Hematopoietic multipotent progenitor cell treated with erythropoietin and hydrocortisone succinate and interleukin-3 and kit ligand, for 6 days (in vitro differentiated cells): ENCODE data around the gene PPRC1.
A peak's percentile ranks its signal among the peaks of the same experiment; 100 is the strongest.

Experiments
- DNase-seq: peaks from one replicate; pipeline ENCODE4 v3.0.0-alpha.2; 2015

Gene PPRC1, protein sequence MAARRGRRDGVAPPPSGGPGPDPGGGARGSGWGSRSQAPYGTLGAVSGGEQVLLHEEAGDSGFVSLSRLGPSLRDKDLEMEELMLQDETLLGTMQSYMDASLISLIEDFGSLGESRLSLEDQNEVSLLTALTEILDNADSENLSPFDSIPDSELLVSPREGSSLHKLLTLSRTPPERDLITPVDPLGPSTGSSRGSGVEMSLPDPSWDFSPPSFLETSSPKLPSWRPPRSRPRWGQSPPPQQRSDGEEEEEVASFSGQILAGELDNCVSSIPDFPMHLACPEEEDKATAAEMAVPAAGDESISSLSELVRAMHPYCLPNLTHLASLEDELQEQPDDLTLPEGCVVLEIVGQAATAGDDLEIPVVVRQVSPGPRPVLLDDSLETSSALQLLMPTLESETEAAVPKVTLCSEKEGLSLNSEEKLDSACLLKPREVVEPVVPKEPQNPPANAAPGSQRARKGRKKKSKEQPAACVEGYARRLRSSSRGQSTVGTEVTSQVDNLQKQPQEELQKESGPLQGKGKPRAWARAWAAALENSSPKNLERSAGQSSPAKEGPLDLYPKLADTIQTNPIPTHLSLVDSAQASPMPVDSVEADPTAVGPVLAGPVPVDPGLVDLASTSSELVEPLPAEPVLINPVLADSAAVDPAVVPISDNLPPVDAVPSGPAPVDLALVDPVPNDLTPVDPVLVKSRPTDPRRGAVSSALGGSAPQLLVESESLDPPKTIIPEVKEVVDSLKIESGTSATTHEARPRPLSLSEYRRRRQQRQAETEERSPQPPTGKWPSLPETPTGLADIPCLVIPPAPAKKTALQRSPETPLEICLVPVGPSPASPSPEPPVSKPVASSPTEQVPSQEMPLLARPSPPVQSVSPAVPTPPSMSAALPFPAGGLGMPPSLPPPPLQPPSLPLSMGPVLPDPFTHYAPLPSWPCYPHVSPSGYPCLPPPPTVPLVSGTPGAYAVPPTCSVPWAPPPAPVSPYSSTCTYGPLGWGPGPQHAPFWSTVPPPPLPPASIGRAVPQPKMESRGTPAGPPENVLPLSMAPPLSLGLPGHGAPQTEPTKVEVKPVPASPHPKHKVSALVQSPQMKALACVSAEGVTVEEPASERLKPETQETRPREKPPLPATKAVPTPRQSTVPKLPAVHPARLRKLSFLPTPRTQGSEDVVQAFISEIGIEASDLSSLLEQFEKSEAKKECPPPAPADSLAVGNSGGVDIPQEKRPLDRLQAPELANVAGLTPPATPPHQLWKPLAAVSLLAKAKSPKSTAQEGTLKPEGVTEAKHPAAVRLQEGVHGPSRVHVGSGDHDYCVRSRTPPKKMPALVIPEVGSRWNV (N-terminal part only)

DNA sequence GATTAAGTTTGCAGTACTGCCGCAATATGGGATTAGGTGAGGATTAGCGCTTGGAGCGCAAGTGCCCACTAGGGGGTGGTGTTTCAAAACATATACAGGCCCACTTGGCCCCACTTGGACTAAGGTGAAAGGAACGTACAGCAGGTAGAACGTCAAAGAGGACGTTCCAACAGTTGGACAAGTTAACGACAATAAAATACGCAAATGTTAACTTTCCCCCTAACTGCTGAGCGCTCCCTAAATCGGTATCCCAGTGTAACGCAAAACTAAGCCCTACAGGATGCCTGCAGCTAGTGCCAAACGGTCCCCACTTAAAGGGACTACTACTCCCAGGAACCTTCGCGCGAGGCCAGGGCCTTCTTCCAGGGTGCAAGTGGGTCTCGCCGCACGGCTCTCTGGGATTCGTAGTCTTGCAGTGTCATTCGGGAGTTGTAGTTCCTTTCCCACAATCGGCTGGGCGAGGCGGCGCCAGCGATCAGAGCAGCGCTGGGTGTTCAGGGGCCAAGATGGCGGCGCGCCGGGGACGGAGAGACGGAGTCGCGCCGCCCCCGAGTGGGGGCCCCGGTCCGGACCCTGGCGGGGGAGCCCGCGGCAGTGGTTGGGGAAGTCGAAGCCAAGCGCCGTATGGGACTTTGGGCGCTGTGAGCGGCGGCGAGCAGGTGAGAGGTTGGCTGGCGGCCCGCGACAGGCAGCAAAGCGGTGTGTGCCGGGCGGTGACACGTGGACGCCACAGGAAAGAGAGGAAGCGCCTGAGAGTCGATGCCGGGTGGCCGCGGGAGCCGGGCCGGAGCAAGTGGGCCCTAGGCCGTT is at the start of gene PPRC1:
Gene PPRC1 (plus strand): TSS at position 478 of the 810 bp plus-strand sequence. CDS start 29 bp downstream, at position 507.
- DNase-seq = peak; percentile 100

GRCh38 chr10:102083541-102083940 is 49.3 kb upstream of the PPRC1 start:
- DNase-seq = peak; percentile 83

- no peak for DNase-seq
Observed at GRCh38 chr10:102085336-102085735, 47.5 kb upstream of the PPRC1 start.

GRCh38 chr10:102086196-102086595 is 46.6 kb upstream of the PPRC1 start:
- no peak for DNase-seq

- DNase-seq = no peak
Observed at GRCh38 chr10:102090772-102091171, 42.1 kb upstream of the PPRC1 start.

DNA sequence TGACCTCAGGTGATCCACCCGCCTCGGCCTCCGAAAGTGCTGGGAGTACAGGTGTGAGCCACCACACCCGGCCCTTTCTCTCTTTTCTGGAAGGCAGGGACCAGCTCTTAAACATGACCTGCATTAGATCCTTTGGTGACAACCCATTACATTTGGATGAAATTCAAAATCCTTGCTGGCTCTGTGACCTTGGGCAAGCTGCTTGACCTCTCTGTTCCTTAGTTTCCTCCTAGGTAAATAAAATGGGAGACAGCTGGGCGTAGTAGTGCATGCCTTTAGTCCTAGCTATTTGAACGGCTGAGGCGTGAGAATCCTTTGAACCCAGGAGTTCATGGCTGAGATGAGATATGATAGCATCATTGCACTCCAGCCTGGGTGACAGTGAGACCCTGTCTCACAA is 36.4 kb upstream of the PPRC1 start:
- no peak for DNase-seq

- DNase-seq = no peak
Observed at GRCh38 chr10:102101152-102101551, 31.7 kb upstream of the PPRC1 start.

- no peak for DNase-seq
Observed at GRCh38 chr10:102102421-102102820, 30.4 kb upstream of the PPRC1 start.

DNA sequence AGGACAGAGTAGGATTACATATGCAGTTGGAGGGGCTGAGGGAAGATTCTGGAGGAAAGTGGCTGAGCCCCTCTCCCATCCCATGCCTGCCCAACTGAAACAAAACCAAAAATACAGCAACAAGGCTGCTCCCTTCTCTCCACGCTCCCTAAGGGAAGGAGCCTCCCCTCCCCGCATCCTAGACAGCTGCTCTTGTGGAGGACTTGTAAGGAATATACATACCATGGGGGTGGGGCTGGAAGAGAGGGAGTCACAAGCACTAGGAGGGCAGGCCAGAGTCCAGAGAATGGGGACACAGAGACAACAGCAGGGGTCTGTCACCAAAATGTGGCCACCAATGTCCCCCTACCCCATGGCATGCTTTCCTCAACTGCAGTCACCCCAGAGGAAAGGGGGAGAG is 25.8 kb upstream of the PPRC1 start:
- no peak for DNase-seq

DNA sequence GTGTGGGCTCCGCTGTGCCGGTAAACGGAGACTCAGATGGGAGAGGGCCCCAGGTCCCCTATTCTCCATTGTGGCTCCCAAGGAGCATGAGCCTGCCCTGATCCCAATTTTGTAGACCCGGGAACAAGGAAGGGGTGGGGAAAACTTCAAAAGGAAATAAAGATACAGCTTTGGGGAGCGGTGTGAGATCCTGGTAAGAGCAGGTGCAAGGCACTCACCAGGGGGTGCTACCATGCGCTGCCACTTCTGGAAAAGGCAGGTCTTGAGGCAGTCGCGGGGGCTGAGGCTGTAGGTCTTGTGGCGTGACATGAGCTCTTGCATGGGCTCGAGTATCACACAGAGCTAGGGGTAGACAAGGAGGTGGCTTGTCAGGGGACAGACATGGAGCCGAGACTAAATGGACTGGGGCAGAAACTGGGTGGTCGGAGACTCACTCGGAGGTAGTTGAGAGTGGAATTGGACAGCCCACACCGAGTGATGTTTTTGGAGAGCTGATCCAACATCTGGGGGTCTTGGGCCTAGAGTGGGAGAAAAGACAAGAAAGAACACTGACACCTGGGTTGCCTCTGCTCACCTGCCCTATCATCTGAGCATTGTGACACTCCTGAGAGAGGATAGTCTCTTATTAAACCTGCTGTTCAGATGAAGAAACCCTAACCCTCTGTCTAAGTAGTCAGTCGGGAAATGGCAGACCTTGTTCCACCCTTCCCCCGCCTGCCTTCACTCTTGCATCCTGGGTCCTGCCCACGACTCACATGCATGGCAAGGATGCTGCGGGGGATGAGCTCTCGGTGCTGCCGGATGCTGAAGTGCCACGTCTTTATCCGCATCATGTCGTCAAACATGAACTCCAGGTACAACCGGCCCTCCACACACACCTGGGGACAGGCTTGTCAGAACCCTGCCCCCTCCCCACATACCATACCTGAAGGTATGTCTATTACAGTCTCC is 23.4 kb upstream of the PPRC1 start:
- DNase-seq = no peak

DNA sequence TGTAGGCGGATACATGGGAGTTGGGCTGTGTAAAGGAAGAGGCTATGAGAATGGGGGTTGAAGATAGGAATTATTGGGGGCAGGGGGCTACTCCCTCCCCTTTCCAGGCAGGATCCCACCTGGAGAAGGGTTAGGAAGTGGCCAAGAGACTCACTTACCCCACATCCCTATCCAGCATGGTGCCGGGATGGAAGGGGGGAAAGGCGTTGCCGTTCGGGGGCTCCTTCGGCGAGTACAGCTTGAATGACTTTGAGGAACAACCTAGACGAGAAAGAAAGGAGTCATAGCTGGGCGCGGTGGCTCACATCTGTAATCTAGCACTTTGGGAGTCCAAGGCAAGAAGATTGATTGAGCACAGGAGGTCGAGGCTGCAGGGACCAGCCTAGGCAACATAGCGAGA is 21.6 kb upstream of the PPRC1 start:
- DNase-seq = no peak

DNA sequence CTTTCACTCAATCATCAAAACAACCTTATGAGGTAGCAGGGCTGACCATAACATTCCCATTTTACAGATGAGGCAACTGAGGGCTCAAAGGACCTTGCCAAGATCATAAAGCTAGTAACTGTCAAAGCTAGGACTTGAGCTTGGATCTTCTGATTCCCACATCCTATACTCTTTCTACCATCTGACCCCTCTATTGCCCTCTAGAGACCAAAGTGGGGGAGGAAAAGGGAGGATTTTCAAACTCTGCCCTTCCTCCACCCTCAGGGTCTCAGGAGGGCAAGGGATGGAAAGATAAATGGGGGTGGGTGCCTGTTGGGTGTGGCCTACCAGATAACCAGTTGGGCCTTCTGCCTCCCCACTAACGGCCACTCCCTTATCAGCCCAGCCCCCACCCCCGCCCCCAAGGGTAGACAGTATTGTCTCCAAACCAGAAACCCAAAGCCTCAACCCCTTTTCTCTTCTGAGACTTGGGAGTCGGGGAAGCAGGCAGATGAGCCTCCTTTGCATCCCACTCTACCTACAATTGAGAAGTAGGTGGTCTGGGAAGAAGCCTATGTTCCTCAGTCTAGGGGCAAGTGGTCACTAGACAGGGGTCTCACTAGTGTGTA is 20.5 kb upstream of the PPRC1 start:
- DNase-seq = peak; percentile 98

DNA sequence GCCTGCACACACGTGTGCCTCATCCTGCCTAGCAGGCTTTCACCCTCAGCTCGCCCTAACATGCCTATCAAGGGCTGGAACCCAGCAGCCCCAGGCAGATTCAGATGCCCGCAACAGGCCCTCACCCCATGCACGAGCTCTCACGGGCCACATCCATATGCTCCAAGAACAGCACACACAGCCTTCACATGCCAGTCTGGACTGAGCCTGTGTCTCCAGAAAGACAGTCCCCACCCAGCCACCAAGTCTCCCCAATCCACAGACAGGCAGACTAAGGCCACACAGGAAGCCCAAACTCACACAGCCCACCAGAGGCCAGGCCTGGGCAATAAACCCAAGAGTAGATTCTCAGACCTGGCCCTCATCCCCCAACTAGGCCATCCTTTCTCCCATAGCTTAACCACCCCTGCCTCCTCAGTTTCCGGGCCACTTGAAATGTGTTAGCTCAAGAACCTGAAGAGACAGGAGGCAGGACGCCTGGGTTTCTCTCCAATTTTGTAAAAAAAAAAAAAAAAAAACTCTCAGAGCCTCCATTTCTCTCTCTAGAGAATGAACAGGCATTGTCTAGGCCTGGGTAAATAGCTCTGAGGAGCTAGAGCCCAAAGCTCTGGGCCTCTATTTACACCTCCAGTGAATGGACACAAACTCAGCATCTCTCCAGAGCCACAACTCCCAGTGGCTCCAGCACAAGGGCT is 19.4 kb upstream of the PPRC1 start:
- DNase-seq = peak; percentile 81

- peak; percentile 58 for DNase-seq
Observed at GRCh38 chr10:102113956-102114857, 18.6 kb upstream of the PPRC1 start.

DNA sequence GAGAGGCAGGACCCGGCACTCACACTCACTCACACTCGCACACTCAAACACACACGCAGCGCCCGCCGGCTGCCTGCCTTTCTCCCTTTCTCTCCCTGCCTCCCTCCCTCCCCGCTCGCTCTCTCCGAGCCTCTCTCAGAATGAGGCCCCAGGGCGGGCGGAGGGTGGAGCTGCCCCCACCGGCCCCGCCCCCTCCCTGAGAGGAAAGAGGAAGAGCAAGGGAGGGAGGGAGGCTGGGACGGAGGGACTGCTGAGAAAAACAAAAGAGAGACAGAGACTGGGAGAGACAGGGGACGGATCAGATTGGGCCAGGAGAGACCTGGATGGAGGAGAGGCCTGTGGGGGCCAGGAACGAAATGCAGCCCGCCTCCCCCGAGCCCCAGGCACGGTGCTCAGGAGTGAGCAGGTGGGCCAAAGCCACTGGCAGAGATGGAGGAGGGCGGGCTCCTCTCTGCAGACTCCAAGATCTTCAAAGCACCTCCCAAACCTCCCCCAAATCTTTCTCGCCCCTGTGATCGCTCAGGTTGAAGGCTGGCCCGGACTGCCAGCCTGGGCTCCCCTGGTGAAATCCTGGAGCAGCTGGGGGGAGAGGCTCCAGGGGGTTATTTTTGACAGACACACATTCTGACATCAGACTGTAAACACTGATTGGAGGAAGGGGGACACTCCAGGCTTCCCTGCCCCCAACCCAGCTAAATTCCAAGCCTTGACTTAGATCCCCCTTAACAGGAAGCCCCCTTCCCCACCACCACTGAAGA is 17.8 kb upstream of the PPRC1 start:
- DNase-seq = peak; percentile 97

GRCh38 chr10:102115775-102116174 is 17.1 kb upstream of the PPRC1 start:
- no peak for DNase-seq

DNA sequence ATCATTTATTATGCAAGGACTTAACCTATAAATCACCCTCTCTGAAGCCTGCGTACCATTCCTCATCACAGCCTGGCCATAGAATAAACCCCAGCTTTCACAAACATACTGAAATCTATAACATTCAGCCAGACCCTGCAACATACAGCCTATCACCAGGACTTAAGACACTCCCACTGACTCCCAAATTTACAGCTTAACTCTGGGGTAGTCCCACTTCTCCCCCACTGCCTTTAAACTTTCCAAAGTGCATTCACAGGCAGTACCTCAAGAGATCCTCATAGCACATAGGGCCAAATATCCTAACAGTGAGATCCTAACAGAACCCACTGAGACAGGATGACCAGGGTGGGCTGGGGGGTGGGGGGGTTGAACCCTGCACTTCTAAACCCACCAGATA is 16.2 kb upstream of the PPRC1 start:
- DNase-seq = no peak
